Stomach (tissue), 4 donors: Measurements from ENCODE around the gene RAB31.

Source experiments
- CTCF ChIP-seq, 7 experiments: fragments of 450-650 bp in 4 of 7; fragments of 200-600 bp in 3 of 7; sonication (generic) in 3 of 7; IDR thresholded peaks; one replicate each; pipeline ENCODE4 v1.5.1; 2016 to 2019; ENCODE audit warnings: antibody characterized with exemption in 7 of 7, control low read depth in 2 of 7, mild to moderate bottlenecking in 1 of 7
- POLR2A ChIP-seq, 4 donors: fragments of 450-650 bp; IDR thresholded peaks; one replicate each; pipeline ENCODE4 v1.6.1; 2016; ENCODE audit warnings: antibody characterized with exemption in 4 of 4, control low read depth in 2 of 4, mild to moderate bottlenecking in 1 of 4, moderate library complexity in 1 of 4
- POLR2AphosphoS5 ChIP-seq, 3 donors: sonication (generic); formaldehyde crosslinking; IDR thresholded peaks; one replicate each; pipeline ENCODE4 v1.6.1; 2016; ENCODE audit warnings: antibody characterized with exemption in 3 of 3

- no peak for TF ChIP-seq CTCF (IDR thresholded peaks at IDR 0.05)
- no peak for TF ChIP-seq POLR2A (IDR thresholded peaks at IDR 0.05)
- TF ChIP-seq POLR2AphosphoS5 (IDR thresholded peaks at IDR 0.05), result no peak
Measured at GRCh38 chr18:9861157-9861556, 153.1 kb downstream of the RAB31 start.
